HG03439 (cell line): ENCODE results near the gene RASEF.

Experiments
- ATAC-seq: cut with Tn5 transposase; IDR thresholded peaks from one replicate; pipeline ENCODE4 v1.9.1; 2021; ENCODE audit warnings: mild to moderate bottlenecking, moderate library complexity; ENCODE audit not compliant: unreplicated experiment

Gene RASEF

GRCh38 chr9:83015897-83016296, 47.0 kb downstream of the RASEF start:
- no peak for ATAC-seq

GRCh38 chr9:83013867-83014605, 48.9 kb downstream of the RASEF start:
- no peak for ATAC-seq

GRCh38 chr9:83012922-83013838, 49.8 kb downstream of the RASEF start:
- no peak for ATAC-seq

- no peak for ATAC-seq
These were observed 50.6 kb downstream of the RASEF start for GRCh38 chr9:83012168-83012921.

DNA sequence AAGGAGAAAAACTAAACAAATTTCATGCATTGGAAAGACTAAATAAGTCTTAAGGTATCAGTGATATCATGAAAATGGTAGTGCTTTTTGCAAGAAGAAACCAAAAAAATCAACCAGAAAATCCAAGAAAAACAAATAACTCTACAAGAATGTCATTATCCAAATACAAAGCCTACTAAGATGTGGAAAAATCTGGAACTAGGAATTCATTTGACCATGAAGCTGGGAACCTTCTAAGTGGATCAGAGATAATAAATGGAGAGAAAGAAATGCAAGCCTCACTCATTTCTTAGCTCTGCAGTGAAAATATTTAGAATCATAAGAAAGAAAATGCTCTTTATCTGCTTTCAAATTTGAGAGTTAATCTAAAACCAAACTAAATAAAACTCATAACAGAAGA, 51.3 kb downstream of the RASEF start:
- ATAC-seq, result no peak

DNA sequence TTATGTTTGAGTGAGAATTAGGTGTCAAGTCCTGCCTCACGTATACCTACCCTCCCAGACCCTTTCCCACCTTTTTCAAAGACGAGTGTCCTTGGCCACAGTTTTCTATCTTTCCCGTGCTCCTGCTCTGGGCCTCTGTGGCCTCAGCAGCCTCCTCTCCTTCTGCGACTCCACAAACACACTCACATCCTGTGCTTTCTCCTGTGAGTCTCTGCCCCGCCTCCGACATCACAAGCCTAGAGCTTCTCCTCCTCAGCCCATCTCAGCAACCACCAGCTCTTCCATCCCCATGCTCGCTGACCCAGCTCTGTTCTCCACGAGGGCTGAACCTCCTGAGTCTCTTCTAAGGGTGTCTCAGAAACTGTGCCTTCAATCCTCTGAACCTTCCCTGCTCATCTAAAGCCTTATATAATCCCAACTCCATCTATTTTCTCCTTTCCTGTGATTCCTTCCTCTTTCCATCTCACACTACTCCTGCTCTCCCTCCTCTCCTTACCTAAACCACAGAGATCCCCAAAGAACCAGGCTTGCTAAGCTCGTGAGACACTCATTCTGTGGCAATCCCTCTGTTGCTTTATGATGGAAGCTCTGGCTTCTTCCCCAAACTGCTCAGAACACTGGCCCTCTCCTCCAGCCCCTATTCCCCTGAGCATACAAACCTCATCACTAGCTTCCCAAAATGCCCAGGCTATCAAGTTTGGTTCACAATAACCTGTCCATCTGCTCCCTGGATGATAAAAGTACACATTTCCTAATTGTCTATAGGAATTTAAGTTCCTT, 55.2 kb downstream of the RASEF start:
- ATAC-seq, result no peak

DNA sequence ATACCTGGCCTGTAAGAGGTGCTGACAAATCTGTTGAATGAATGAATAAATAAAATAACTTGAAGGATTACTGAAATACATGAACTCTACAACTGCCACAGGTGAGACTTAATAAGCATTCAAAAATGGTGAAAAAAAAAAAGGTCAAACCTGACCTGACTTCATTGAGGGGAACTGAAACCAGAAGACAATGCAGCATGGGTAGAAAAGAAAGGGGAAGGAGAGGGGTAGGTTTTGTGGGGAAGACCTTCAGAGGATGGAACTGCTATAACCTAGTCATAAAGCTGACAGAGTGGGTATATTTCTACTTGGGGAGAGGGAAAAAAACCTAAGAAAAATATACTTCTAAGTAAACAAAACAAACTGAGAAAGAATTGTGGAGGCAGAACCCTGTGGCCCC, 56.6 kb downstream of the RASEF start:
- no peak for ATAC-seq

- ATAC-seq, result no peak
These were observed 57.0 kb downstream of the RASEF start for GRCh38 chr9:83005963-83006362.

- ATAC-seq, result no peak
These were observed 57.6 kb downstream of the RASEF start for GRCh38 chr9:83005361-83005760.

- no peak for ATAC-seq
These were observed 60.6 kb downstream of the RASEF start for GRCh38 chr9:83002329-83002728.

DNA sequence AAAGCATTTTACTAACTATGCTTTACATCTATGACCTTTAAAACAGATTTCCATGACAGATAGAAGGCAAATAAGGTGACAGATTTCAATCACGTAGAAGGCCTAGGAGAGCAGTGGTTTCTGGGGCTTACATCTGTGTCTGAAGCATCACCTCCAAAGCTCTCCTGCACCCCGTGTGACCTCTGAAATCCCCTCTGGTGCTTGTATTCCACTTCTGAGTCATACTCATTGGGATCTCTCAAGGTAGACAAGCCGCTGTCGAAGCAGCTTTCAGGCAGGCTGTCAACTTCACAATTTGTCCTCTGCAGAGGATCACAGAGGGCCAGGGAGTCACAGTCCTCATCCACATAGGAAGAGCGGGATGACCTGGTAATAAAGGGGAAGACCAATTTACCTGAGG, 62.2 kb downstream of the RASEF start:
- ATAC-seq, result no peak

- no peak for ATAC-seq
These were observed 64.5 kb downstream of the RASEF start for GRCh38 chr9:82998409-82998808.

DNA sequence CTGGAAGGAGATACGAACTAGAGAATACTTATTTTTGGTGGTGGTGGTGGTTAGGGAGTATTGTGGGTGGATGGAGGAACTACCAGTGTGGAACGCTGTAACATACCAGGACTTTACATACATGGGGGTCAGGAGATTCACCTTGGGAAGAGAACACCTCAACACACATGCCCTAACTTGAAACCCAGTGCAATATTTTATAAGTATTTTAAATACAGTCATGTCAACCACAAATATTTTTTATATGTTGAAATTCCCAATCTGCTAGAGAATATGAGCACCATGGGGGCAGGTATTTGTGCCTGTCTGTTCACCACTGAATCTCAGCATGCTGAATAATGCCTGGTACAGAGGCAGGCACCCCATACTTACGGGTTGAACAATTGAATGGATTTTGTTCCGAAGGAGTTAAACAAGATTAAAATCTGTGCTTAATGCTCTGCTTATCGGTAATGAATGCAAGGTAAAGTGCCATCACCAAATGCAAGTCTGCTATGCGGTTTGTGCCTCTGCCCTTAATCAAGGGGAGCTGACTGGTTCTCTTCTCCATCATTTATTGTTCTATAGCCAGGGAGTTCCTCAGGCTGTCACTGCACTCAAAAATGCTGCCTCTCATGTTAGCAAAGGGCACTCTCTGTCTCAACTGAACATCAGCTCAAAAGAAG, 65.3 kb downstream of the RASEF start:
- no peak for ATAC-seq

DNA sequence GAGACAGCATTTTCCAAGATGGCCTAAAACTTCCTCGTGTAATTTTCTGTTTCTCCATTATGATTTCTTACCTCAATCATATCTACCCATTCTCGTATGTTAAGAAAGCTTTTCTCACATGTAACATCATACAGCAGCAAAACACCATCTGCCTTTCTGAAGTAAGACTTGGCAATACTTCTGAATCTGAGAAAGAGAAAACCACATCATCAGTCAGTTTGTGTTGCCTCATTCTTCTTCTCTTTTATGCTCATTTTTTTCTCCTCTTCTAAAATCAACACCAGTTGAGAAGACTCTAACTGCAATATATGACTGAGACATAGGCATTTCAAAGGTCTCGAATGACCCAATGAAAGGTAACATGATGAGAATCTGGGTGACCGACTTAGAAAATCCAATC, 66.0 kb downstream of the RASEF start:
- no peak for ATAC-seq

DNA sequence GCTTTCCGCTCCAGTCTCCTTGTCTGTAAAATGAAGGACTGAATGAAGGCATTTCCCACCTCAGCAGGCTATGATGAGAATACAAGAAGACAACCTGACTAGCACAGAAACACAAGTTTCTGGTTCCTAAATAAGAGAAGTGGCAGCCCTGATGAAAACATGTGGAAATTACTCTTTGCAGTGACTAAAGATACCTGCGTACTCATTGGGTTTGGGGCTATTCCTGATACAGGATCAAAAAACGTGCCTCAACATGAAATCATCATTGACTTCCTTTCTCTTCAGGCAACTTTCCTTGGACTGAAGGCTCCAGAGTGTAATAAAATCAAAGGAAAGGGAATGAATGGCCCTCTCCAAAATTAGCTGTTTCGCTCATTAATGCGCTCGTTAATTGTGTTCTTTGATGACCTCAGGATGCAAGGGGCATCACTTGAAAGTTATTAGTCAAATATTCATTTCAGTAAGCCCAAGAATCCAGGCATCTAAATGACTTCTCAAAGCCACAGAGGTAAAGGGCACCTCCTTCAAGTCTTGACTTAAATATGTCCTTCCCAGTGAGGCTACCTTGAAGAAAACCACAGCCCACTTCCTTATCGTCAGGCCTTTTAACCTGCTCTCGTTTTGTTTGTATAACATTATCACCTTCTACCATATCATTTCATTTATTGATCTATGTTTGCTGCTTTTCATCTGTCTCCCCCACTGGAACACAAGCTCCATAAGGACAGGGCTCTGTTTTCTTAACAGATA, 68.9 kb downstream of the RASEF start:
- no peak for ATAC-seq

DNA sequence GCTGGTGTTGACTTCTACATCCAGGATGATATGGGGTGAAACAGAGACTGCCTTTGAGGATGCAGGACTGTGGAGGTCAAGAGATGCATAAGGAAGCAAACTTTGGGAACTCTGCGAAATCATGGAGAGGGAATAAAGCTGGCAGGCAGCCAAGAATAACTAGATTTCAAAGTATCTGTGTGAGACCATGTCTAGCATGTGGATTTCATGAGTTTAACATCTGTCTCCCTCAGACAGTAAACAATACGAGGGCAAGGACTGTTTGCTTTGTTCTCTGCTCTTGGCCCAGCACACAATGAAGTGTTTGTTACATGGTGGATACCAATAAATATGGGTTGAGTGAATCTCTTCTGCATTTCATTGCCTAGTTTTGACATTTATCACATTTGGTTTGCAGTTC, 71.3 kb downstream of the RASEF start:
- ATAC-seq, result no peak

- ATAC-seq, result no peak
These were observed 73.0 kb downstream of the RASEF start for GRCh38 chr9:82989929-82990328.

- ATAC-seq, result no peak
These were observed 74.5 kb downstream of the RASEF start for GRCh38 chr9:82988488-82988887.

DNA sequence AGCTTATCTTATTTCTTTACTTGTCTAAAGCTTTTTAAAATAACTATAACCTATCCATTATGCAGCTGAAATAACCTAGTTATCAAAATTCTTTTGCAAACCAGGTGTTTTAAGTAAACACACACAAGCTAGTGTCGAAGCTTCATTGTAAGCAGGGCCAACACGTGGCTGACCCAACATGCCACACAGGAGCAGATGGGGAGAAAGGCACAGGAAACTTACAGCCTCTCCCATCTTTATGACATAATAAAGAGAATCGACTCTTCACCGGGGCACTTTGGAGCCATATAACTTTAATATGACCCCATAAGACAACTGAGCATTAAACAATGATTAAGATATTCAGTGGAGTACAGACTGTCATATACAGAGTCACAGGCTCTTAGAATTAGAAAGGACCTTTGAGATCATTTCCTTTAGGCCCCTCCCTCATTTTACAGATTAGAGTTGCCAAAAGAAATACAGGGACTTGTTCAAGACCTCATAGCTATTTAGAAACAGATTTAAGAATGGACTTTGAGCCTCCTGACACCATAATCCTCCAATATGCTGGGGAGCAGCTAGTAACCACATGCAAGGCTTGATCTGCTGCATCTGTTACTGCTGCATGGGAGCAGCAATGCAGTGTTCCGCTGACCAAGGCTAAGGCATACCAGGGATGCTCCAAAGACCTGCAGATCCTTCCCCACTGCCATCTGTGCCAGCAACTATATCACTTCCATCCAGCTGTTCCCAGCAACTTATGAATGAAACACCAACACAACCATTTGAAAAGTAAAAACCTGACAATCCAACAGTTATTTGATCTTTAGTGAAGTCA, 75.4 kb downstream of the RASEF start:
- ATAC-seq, result no peak
